GM21737 (cell line): ENCODE data around the gene RIOK3.
"Not testable (repeated sequence)": the region's sequence is repeated elsewhere in the genome, so short reads cannot be mapped to it uniquely, and the experiment has no call there.

Source experiments
- ATAC-seq: cut with Tn5 transposase; IDR thresholded peaks from one replicate; pipeline ENCODE4 v1.9.1; 2021; ENCODE audit warnings: mild to moderate bottlenecking, moderate library complexity; ENCODE audit not compliant: unreplicated experiment

The RIOK3 gene, protein sequence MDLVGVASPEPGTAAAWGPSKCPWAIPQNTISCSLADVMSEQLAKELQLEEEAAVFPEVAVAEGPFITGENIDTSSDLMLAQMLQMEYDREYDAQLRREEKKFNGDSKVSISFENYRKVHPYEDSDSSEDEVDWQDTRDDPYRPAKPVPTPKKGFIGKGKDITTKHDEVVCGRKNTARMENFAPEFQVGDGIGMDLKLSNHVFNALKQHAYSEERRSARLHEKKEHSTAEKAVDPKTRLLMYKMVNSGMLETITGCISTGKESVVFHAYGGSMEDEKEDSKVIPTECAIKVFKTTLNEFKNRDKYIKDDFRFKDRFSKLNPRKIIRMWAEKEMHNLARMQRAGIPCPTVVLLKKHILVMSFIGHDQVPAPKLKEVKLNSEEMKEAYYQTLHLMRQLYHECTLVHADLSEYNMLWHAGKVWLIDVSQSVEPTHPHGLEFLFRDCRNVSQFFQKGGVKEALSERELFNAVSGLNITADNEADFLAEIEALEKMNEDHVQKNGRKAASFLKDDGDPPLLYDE

DNA sequence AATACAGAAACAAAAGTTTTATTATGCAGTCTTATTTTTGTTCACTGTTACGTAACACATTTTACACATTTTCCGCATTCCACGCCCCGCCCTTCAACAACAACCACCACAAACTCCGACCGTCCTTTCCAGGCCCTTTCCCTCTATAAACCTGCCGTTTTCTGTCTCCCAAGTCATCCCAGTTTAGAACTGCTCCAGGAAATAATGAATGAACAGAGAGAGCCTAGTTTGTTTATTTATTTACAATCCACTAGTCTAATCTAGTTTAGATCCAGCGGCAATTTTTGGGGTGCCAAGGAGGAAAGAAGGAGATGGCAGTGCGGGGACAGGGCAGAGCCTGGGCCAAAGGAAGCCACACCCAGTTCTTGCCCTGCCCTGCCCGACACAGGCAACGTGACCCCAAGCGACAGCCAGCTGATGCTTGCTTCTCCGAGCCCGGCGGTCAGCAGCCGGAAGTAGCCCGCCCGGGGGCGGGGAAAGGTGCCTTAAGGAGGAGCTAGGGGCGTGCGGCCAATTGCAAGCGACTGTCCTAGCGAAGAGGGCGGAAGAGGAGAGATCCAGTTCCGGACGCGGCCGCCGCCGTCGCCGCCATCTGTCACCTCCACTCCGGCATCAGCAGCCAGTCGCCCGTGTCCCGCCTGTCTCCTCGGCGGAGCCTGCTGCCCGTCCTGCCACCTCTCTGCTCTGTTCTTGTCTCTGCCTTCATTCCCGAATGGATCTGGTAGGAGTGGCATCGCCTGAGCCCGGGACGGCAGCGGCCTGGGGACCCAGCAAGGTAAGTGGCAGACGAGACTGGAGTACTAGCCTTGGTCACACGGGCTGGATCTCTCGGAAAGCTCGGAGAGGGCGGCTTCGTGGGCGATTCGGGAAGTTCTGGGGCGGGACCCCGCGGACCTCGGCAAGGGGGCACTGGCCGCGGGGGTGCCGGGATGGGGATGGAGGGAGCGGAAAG lies at the start of gene RIOK3:
RIOK3 (plus strand) TSS at position 560 of the 952 bp plus-strand sequence; CDS start at position 713, 153 bp downstream.
- peak; percentile 95 for ATAC-seq

DNA sequence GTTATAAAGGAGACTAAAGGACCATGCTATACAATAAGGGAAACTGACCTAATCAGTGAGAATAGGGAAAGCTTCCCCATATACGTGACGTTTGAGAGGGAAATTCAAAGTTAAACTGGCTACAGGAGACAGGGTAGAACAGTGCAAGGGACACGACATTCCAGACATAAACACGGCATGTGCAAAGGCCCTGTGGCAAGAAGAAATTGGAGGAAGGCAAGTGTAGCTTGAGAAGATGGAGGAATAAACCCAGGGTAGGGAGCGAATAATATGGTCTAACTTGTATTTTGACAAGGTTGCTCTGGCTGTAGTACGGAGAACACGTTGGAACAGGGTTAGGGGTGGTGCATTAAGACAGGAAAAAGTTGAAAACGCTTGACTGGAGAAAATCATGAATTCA lies 49.8 kb upstream of the RIOK3 start:
- ATAC-seq: no peak

DNA sequence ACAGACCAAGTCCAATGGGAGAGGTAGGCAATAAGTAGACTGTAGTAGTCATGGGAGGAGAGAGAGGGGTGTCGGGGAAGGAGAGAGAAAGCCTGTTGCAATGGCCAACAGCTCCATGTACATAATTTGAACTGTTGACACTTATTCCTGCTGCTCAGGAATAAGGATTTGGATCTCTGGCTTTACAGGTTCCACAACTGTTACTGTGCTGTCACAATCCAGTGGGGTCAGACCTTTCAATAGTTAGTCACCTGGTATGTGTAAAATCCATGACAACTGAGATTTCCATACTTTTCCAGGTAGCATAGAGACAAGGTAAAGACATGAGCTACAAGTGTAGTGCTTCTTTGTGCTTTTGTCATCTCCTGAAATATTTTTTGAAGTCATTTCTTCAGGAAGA lies 47.5 kb upstream of the RIOK3 start:
- no peak for ATAC-seq

DNA sequence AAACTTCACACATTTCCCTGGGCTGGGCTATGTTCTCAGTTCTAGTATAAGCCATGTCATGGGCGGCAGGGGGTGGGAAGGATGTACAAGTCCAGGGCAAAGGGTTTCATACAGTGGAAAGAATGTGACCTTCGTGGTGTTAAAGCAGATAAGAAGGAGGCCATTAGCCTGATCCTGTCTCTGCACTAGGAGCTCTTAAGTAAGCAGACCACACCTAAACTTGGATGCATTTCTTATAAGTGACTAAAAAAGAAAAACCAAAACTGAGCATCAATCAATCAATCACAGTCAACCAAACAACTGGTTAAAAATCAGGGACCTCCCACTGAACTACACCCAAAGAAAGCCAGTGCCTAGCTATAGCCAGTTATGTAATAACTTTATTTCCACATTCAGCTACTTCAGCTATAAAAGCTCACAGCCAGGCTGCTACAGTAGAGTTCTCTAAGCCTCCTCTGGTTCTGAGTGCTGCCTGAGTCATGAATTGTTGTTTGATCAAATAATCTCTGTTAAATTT lies 46.8 kb upstream of the RIOK3 start:
- ATAC-seq: no peak

DNA sequence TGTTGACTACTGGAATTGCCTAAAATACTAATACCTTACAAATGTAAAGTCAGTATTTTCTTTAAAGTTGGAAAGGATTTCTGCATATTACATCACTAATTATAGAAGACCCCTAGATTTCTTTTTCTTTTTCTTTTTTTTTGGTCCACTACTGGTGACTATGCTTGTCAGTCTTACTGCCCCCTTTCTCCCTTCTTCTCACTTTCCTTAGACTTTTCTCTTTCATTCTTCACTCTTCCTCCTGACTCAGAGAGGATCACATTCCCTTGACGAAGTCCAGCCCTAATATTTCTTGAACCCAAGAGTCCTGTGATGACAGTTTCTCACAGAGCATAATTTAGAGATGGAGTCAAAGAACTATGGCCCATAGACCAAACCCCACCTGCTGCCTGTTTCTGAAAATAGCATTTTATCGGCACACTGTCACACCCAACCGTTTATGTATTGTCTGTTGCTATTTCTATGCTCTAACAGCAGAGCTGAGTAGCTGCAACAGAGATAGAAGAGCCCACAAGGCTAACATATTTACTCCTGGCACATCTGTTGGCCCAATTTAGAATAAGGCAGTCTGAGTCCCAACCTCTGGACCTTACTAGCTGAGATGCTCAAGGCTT lies 40.6 kb upstream of the RIOK3 start:
- ATAC-seq: no peak

DNA sequence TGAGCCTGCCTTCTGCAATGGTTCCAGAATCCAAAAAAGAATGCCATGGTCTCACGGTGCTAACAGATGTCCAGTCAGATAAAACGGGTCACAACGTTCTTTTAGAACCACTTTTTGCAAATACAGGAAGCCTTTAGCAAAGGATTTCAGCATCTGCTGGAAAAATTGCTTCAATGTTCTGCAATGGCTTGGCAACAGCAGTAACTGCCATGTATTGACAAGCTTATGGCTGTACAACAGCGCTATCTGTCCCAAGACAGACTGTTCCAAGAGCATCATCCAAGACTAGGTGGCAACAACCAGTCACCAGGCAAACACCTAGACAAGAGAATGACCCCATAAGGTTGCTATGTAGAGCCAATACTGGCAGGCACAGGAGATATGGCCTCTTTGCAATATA lies 37.6 kb upstream of the RIOK3 start:
- no peak for ATAC-seq

DNA sequence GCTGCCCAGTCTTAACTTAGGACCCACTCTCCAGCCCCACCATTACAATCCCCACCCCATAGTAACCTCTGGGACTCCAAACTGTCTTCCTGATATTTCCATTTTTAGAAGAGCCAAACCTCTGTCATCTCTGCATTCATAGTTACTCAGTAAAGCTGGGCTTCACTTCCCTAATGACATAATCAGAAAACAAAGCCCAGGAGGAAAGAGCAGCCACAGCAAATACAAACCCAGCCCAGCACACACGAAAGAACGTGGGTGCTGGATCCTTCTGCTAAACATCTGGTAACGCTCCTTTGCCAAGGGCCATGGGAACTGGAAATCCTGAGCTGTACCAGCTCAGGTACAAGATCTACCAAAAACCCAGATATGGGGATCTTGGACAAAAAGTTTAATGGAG lies 36.8 kb upstream of the RIOK3 start:
- no peak for ATAC-seq

DNA sequence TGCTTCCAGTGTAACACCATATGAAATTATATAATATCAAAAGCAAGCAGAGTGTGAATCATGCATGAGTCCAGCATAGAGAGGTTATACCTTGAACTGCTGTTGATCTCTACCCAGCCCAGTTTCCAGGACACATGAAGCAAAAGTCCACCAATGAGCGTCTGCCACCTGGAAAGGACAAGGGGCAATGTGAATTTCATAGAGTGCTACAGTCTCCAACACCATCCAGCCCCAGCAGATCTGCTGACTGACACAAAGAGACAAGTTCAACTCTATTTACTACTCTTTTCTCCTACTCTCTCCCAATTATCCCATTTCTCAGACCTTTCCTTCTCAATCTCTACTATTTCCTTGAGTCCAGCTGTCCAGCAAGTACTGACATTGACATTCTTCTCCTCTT lies 31.8 kb upstream of the RIOK3 start:
- no peak for ATAC-seq

DNA sequence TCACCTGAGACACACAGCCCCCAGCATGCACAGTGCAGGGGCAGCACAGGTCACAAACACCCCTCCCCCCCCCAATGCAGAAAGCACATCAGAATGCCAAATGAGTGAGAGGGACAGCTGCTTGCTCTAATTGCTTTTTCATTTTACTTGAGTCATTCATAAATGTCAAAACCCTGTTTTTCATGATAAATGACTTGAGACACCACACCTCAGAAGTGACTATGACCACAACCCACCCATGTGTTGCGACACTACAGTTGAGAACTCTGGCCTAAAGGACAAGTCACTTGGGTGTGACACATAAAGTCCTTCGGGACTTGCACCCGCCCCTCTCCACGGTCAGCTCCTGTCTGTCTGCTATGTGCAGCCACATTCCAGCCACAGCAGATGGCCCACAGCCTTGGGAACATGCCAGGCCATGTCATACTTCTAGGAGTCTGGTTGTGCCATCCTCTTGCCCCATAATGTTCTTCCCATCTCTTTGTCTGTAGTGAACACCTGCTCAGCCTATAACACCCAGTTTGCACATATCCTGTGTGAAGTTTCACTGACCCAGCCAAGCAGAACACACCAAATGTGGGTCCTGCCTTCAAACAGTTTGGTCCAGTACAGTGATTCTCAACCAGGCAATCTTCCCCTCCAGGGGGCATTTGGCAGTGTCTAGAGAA lies 30.2 kb upstream of the RIOK3 start:
- ATAC-seq: peak; percentile 89

DNA sequence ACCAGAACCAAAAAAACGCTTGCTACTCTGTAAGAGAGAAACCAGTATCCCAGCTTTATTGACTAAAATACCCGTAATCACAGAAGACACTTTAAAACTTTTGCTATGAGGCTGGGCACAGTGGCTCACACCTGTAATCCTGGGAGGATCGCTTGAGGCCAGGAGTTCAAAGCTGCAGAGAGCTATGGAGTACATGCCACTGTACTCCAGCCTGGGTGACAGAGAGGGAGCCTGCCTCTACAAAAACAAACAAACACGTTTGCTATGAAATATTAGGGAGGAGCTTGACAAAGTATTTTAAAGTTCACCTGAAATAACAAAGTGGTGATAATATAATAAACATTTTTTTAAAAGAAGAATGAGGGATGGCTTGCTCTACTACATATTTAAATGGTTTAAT lies 28.5 kb upstream of the RIOK3 start:
- ATAC-seq: no peak

DNA sequence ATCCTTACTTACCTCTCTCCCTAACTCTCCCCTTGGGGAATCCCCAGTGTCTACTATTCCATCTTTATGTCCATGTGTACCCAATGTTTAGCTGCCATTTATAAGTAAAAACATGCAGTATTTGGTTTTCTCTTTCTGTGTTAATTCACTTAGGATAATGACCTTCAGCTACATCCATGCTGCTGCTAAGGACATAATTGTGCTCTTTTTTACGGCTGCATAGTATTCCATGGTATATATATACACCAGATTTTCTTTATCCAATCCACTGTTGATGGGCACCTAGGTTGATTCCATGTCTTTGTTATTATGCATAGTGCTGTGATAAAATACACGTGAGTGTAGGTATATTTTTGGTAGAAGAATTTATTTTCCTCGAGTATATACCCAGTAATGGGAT lies 24.3 kb upstream of the RIOK3 start:
- ATAC-seq: no peak

DNA sequence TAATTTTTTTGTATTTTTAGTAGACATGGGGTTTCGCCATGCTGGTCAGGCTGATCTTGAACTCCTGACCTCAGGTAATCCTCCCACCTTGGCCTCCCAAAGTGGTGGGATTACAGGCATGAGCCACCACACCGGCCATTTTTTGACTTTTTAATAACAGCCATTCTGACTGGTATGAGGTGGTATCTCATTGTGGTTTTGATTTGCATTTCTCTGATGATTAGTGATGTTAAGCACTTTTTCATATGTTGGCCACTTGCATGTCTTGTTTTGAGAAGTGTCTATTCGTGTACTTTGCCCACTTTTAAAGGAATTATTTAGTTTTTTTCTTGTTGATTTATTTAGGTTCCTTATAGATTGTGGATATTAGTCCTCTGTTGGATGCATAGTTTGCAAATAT lies 23.5 kb upstream of the RIOK3 start:
- ATAC-seq: not testable (repeated sequence)

DNA sequence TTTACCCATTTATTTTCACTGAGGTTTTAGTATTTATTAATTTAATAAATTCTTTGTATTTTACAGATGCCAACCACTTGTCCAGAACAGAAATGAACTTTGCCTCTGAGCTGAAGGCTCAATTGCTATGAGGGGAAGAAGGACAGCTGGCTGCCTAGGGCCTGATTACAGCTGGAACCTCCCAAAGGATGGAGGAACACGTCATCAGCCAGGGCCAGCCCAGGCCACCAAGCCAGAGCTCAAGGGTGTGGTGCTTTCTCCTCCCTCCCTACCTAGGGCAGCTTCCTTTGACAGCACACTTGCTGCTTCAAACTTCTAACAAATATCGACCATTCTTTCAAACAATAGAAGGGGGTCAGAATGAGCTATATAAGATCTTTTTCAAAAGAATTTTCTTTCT lies 19.7 kb upstream of the RIOK3 start:
- no peak for ATAC-seq

DNA sequence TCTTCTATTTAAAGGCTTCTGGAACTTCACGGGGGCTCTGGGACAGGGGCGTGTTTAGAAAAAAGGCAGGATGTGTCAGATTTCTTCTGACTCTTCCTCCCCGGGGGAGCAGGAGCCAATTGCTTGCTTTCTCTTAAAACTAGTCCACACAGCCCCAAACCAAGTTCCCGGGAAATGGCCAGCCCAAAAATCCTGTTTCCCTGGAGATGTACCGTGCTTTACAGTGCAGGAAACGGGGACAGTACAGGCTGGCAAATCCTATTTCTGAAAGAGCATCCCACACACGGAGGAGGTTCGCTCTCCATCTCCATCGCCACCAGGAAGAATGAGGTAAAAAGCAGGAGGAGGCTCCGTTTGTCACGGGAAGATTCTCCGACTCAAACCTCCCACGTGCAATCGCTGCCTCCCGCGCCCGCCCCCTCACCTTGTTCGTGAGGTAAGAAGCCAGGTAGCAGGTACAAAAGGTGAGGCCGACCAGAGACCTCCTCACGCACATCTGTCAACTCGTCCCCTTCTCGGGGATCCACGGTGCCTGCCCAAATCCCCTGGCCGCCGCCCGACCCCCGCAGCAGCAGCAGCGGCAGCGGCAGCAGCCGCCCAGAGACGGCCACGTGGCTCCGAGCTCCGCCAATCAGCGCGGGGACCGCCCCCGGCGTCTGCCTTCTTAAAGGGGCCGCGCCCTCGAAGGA lies 15.6 kb upstream of the RIOK3 start:
- ATAC-seq: peak; percentile 93

DNA sequence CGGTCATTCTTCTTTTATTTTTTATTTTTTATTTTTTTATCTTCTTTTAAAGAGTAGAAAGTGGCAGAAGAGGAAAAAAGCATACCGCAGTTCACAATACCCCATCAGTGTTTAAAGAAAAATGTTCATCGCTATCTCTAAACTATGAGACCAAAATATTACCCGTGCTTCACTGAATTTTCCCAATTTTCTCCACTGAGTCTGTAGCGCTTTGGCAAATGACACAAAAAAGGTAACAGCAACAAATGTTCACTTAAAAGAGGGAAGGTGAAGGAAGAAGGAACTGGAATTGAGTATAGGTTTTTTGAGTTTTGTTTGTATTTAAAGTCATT lies 15.1 kb upstream of the RIOK3 start:
- ATAC-seq: no peak

DNA sequence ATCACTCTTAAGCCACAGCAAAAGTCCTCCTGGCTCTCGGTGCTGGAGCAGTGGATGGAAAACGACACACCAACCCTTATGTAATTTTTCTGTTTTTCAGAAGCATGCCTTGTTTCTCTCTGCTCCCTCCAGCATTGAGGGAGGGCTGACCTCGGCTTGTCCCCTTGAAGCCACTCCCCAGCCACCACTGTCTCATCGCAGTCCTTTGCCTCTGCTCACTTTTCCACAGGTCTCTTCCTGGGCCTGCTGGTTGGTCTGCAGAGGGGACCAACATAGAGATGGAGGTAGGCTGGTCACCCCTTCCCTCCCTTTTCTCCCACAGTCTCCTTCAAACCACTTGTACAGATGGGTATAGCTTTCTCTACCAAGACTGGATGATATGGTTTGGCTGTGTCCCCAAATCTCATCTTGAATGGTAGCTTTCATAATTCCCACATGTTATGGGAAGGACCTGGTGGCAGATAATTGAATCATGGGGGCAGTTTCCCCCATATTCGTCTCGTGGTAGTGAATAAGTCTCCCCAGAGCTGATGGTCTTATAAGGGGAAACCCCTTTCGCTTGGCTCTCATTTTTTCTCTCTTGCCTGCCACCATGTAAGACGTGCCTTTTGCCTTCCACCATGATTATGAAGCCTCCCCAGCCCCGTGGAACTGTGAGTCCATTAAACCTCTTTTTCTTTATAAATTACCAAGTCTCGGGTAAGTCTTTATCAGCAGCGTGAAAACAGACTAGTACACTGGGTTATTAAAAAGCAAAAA lies 14.3 kb upstream of the RIOK3 start:
- no peak for ATAC-seq

DNA sequence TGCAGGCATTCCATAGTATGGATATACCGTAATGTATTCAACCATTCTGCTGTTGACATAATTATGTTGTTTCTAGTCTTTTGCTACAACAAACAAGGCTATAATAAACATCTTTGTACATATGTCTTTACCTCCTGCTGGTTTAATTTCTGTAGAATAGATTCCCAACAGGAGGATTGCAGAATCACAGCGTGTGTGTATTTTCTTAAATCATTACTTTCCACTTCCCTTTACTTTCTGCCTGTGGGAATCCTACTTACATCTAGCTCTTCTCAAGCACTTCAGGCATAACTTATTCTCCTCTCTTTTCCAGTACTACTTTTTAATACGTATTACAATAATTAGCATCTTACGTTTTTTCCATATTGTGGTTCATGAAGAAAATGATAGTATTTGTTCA lies 13.0 kb upstream of the RIOK3 start:
- ATAC-seq: no peak

DNA sequence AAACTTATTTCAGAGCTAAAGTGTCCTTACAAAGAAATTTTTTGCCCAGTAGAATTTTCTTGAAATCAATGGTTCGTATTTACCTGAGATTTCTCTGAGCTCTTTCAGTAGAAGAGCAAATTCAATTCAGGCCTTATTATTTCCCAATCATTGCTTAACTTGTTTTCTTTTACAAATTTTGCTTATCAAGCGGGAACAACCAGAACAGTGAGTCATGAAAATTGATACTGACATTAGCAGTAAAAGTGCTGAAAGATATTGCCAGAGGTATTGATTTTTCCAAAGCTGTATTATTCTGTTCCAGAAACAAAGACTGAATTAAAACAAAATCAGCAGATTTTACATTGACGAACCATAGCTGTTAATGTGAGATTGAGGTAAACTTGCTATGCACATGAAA lies 10.1 kb upstream of the RIOK3 start:
- ATAC-seq: no peak

DNA sequence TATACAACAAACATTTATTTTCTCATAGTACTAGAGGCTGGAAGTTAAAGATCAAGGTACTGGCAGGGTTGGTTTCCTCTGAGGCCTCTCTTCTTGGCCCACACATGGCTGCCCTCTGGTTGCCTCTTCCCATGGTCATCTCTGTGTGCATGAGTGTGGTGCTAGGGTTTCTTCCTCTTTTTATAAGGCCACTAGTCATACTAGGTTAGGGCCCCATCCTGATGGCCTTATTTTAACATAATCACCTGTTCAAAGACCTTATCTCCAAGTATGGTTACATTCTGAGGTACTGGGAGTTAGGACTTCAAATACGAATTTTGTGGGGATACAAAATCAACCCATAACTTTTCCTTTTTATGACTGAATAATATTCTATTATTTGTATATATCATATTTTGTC lies 4.8 kb upstream of the RIOK3 start:
- ATAC-seq: no peak
